Measurements from ENCODE around the gene CCT2.

The CCT2 gene

GRCh38 chr12:69548687-69549086, 36.6 kb upstream of the CCT2 start:
- TF ChIP-seq CTCF (IDR thresholded peaks at IDR 0.05; ENCODE audit: low read depth, low read length) = no peak
- no peaks in the 10 kb centered on the region for H3K27me3 ChIP-seq
- H3K4me3 ChIP-seq (ENCODE audit: low read depth, low read length) = no peak overlapping the region
- no peaks in the 10 kb centered on the region for H3K36me3 ChIP-seq
- no peak for DNase-seq
- H3K4me1 ChIP-seq = peaks cover 2% of the 10 kb centered on the region; the same call in 1 of the 2 replicates
- no peaks in the 10 kb centered on the region for H3K9me3 ChIP-seq

GRCh38 chr12:69550569-69551350, 34.5 kb upstream of the CCT2 start:
- Histone ChIP-seq H3K4me1 (peaks cover 5% of the 10 kb centered on the region; the same call in 1 of the 2 replicates), H3K36me3 (no peaks in the 10 kb centered on the region), H3K27me3 (no peaks in the 10 kb centered on the region), H3K9me3 (no peaks in the 10 kb centered on the region), H3K4me3 (ENCODE audit: low read depth, low read length) (no peak overlapping the region)
- DNase-seq = no peak
- TF ChIP-seq CTCF (IDR thresholded peaks at IDR 0.05; ENCODE audit: low read depth, low read length) = no peak

GRCh38 chr12:69553628-69554248, 31.5 kb upstream of the CCT2 start:
- no peaks in the 10 kb centered on the region for H3K36me3 ChIP-seq
- H3K27me3 ChIP-seq = no peaks in the 10 kb centered on the region
- peak; percentile 34 for DNase-seq
- H3K9me3 ChIP-seq = no peaks in the 10 kb centered on the region
- no peak overlapping the region for H3K4me3 ChIP-seq (ENCODE audit: low read depth, low read length)
- no peak for TF ChIP-seq CTCF (IDR thresholded peaks at IDR 0.05; ENCODE audit: low read depth, low read length)
- H3K4me1 ChIP-seq = peaks cover 14% of the 10 kb centered on the region

- DNase-seq = no peak
- Histone ChIP-seq H3K27me3 (no peaks in the 10 kb centered on the region), H3K4me3 (ENCODE audit: low read depth, low read length) (no peak overlapping the region), H3K36me3 (no peaks in the 10 kb centered on the region), H3K4me1 (peaks cover 14% of the 10 kb centered on the region), H3K9me3 (no peaks in the 10 kb centered on the region)
- TF ChIP-seq CTCF (IDR thresholded peaks at IDR 0.05; ENCODE audit: low read depth, low read length) = no peak
Measured at GRCh38 chr12:69555461-69555860, 29.8 kb upstream of the CCT2 start.

- H3K4me3 ChIP-seq (ENCODE audit: low read depth, low read length) = no peak overlapping the region
- no peak for DNase-seq
- no peak for TF ChIP-seq CTCF (IDR thresholded peaks at IDR 0.05; ENCODE audit: low read depth, low read length)
- H3K4me1 ChIP-seq = peaks cover 14% of the 10 kb centered on the region
- no peaks in the 10 kb centered on the region for H3K27me3 ChIP-seq
- no peaks in the 10 kb centered on the region for H3K36me3 ChIP-seq
- no peaks in the 10 kb centered on the region for H3K9me3 ChIP-seq
Measured at GRCh38 chr12:69556383-69556782, 28.9 kb upstream of the CCT2 start.

- Histone ChIP-seq H3K4me3 (ENCODE audit: low read depth, low read length) (no peak overlapping the region), H3K27me3 (no peaks in the 10 kb centered on the region), H3K36me3 (peaks cover 12% of the 10 kb centered on the region), H3K9me3 (no peaks in the 10 kb centered on the region), H3K4me1 (no peaks in the 10 kb centered on the region)
- TF ChIP-seq CTCF (IDR thresholded peaks at IDR 0.05; ENCODE audit: low read depth, low read length) = no peak
- no peak for DNase-seq
Measured at GRCh38 chr12:69563166-69563762, 22.0 kb upstream of the CCT2 start.

Data from BE2C (cell line).